HK-2 (cell line): Measurements from ENCODE around the gene HEBP2.
"Not testable (repeated sequence)": the region's sequence is repeated elsewhere in the genome, so short reads cannot be mapped to it uniquely, and the experiment has no call there.

ENCODE experiments used
- DNase-seq: peaks from one replicate; pipeline ENCODE4 v3.0.0-alpha.2; 2018; ENCODE audit not compliant: unreplicated experiment

HEBP2 gene, protein sequence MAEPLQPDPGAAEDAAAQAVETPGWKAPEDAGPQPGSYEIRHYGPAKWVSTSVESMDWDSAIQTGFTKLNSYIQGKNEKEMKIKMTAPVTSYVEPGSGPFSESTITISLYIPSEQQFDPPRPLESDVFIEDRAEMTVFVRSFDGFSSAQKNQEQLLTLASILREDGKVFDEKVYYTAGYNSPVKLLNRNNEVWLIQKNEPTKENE

GRCh38 chr6:138403801-138404665, at the start of gene HEBP2:
TSS of gene HEBP2 (plus strand) at chr6:138404223. CDS start at chr6:138404496, 273 bp downstream.
- peak; percentile 95 for DNase-seq

GRCh38 chr6:138357928-138358327, 46.1 kb upstream of the HEBP2 start:
- DNase-seq = no peak

DNA sequence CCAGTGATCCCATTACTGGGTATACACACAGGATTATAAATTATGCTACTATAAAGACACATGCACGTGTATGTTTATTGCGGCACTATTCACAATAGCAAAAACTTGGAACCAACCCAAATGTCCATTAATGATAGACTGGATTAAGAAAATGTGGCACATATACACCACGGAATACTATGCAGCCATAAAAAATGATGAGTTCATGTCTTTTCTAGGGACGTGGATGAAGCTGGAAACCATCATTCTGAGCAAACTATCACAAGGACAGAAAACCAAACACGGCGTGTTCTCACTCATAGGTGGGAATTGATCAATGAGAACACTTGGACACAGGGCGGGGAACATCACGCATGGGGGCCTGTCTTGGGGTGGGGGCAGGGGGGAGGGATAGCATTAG, 35.3 kb upstream of the HEBP2 start:
- not testable (repeated sequence) for DNase-seq

DNA sequence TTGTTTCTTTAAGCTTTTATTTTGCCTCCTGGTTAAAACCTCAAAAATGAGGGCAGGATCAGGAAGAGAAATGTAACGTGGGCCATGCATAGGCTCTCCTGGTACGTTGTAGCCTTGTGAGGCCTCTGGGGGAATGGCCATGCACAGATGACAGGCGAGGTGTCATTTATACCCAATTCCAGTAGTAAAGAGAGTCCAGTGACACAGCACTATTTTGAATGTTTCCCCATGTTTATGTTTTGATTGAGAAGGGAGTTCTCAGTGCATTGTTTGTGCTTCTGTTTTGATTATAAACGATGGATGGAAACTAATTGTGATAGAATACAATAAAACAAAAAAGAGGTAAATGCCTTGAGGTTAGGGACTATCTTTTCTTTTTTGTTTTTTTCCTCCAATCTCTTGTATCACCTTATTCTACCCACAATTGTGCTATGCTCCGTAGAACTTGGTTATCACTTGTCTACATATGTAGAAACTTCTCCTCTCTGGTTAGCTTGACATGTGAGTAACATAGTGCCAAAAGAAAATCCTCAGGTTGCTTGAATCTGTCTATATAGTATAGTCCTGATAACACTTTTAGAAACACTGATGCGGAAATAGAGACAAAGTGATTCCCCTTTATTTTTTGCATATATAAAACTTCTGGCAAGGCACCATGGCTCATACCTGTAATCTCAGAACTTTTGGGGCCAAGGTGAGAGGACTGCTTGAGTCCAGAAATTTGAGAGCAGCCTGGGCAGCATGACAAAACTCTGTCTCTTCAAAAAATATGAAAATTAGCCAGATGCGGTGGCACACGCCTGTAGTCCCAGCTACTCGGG, 33.2 kb upstream of the HEBP2 start:
- DNase-seq = no peak

- DNase-seq = no peak
Observed at GRCh38 chr6:138371452-138371711, 32.6 kb upstream of the HEBP2 start.

GRCh38 chr6:138371720-138372119, 32.3 kb upstream of the HEBP2 start:
- DNase-seq = no peak

- DNase-seq = no peak
Observed at GRCh38 chr6:138372711-138373463, 31.1 kb upstream of the HEBP2 start.

DNA sequence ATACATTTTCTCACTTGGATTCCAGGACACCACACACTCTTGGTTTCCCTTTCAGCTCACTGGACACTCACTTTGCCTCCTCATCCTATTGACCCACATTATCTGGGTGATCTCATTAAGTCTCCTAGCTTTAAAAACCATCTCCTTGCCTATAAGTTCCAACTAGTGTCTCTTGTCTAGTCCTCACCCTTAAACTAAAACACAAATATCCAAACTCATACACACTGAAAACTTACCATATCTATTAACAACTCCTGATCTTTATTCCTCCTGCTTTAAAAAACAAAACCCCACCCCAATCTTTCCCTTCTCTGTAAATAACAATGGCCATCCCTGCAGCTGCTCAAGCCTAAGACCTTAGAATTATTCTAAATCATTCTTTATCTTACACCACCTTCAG, 29.8 kb upstream of the HEBP2 start:
- DNase-seq = no peak

- no peak for DNase-seq
Observed at GRCh38 chr6:138374815-138375214, 29.2 kb upstream of the HEBP2 start.

- DNase-seq = no peak
Observed at GRCh38 chr6:138377042-138377441, 27.0 kb upstream of the HEBP2 start.

- DNase-seq = no peak
Observed at GRCh38 chr6:138377844-138378243, 26.2 kb upstream of the HEBP2 start, which contains the start of gene SMIM28. TSS of gene SMIM28 (plus strand) at chr6:138377905. CDS start at chr6:138378073, 168 bp downstream.

- no peak for DNase-seq
Observed at GRCh38 chr6:138378463-138378862, 25.6 kb upstream of the HEBP2 start.

GRCh38 chr6:138382498-138383265, 21.3 kb upstream of the HEBP2 start:
- DNase-seq = no peak

DNA sequence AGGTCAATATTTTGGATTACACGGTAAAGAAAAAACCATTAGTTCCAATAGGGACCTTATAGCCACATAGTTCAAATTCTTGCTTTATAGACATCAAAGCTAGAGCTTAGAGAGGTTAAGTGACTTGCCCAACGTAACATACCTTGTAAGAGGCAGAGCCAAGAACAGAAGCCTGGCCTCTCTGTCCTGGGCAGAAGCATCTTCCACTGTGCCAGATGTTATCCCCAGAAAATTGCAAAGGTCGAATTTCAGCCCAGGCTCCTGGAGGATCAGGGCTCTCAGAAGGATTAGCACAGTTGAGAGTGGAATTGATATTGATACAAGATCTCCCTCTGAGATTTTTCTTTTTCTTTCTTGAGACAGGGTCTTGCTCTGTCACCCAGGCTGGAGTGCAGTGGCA, 20.2 kb upstream of the HEBP2 start:
- no peak for DNase-seq

- DNase-seq = no peak
Observed at GRCh38 chr6:138386897-138387296, 17.1 kb upstream of the HEBP2 start.

DNA sequence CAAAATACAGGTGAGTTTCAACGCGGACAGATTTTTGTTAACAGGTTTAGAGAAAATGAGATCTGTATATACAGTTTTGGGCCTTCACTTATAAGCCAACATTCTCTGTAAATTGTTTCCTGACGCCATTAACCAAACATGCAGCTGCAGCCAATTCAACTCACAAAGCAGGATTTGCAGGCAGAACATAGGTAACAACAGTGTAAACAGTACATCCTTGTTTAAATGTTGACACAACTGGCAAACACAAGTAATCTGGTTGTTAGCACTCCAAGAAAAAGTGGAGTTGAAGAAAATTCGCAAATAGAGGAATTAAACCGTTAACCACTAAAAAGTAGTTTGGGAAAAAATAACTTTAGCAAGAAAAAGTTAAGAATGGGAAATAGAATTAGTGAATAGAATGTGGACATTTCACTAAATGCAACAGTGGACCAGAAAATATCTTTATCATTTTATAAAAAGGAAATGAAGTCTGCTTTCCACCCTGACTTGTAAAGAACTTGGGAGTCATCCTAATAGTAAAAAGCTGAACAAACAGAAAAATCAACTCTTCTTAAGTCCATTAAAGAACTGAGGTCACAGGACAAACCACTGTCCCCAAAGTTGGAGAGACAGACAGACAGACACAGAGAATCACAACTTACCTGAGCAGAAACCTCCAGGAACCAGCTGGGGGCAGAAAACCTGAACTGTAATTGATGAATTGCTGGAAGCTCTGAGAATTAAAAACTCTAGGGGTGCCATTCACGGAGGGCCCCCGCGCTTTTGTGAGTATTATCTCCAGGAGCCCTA, 16.2 kb upstream of the HEBP2 start:
- DNase-seq = no peak

DNA sequence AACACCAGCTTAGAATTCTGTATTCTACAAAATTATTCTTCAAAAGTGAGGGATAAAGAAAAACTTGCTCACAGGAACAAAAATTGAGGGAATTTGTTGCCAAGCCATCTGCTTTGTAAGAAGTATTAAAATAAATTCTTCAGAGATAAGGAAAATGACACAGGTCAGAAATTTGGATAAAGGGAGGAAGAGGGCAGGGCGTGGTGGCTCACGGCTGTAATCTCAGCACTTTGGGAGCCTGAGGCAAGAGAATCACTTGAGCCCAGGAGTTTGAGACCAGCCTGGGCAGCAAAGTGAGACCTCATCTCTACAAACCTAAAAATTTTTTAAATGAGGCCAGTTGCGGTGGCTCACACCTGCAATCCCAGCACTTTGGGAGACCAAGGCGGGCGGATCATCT, 14.5 kb upstream of the HEBP2 start:
- DNase-seq = no peak

DNA sequence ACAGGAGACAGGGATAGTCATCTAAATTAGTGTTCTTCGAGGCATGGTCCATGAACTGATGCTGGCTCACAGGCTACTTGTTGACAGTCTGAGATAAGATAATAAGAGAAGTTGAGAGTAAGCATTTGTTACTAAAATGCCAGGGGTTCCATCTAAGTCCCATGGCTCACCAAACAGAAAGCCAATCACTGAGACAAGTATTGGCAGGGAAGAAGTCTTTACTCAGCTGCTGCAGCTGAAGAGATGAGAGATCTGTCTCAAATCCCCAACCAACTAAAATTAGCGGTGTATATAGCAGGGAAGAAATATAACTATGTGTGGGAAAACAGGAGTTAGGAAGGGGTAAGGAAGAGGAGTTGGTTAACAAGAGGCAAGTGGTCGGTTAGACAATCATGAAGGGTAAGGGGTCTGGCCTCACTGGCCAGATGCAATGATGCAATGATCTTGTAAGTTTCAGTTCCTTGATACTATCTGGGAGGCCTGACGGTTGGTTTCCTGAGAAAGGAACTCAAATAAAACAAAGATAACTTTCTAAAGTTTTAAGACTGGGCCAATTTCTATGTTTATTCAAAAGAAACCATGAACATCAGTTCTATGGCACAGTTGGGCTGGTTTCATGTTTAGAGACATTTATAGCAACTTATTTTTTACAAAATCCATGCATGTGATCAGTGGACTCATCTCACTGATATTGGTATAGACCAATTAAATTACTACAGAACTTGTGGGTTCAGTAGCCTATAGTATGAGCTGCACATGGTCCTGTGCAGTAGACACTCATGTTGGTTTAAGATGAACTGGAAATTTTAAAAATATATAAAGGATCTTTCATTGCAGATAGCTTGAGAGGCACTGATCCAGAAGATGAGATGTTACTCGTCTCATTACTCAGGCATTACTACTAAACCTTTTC, 9.9 kb upstream of the HEBP2 start:
- DNase-seq = no peak

DNA sequence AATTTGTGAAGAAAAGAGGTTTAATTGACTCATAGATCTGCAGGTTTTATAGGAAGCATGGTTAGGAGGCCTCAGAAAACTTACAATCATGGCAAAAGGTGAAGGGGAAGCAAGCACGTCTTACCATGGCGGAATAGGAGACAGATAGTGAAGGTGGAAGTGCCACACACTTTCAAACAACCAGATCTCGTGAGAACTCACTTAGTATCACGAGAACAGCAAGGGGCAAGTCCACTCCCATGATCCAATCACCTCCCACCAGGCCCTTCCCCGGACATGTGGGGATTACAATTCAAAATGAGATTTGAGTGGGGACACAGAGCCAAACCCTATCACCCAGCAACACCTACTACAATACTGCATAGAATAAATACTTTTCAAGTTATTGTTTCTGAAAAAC, 7.3 kb upstream of the HEBP2 start:
- no peak for DNase-seq
